ENCODE results near the gene B3GNT9.

- TF ChIP-seq E2F6 (IDR thresholded peaks at IDR 0.05; ENCODE audit: borderline replicate concordance, low read depth): no peak
- no peak for TF ChIP-seq POLR2A (IDR thresholded peaks at IDR 0.05; ENCODE audit: low read length)
- no peak for TF ChIP-seq CHD2 (IDR thresholded peaks at IDR 0.05; ENCODE audit: low read length, partially characterized antibody)
Observed at GRCh38 chr16:67157892-67158635, 7.3 kb upstream of the B3GNT9 start.
